Vagina (tissue), 2 donors: ENCODE data around the gene MAGI3.
"Not testable (repeated sequence)": the region's sequence is repeated elsewhere in the genome, so short reads cannot be mapped to it uniquely, and the experiment has no call there.

ENCODE experiments used
- CTCF ChIP-seq, 3 experiments: fragments of 450-650 bp in 2 of 3; fragments of 200-600 bp in 1 of 3; sonication (generic) in 1 of 3; IDR thresholded peaks; one replicate each; pipeline ENCODE4 v1.5.1; 2017 to 2019; ENCODE audit warnings: antibody characterized with exemption in 3 of 3, mild to moderate bottlenecking in 2 of 3, moderate library complexity in 2 of 3
- POLR2A ChIP-seq, 2 donors: fragments of 450-650 bp; IDR thresholded peaks; one replicate each; pipeline ENCODE4 v1.6.1; 2017; ENCODE audit warnings: antibody characterized with exemption in 2 of 2, mild to moderate bottlenecking in 2 of 2, moderate library complexity in 2 of 2
- POLR2AphosphoS5 ChIP-seq, 2 donors: sonication (generic); formaldehyde crosslinking; IDR thresholded peaks; one replicate each; pipeline ENCODE4 v1.9.0; 2017; ENCODE audit warnings: antibody characterized with exemption in 2 of 2, mild to moderate bottlenecking in 2 of 2, low read depth in 1 of 2; ENCODE audit not compliant: insufficient read depth in 1 of 2

- not testable (repeated sequence) for TF ChIP-seq CTCF (IDR thresholded peaks at IDR 0.05); POLR2A (IDR thresholded peaks at IDR 0.05); POLR2AphosphoS5 (IDR thresholded peaks at IDR 0.05; ENCODE audit: insufficient read depth in 1 of 2, low read depth in 1 of 2)
These were observed 214.2 kb downstream of the MAGI3 start for GRCh38 chr1:113604466-113604865.
